ENCODE measurements around the gene KIF16B. TPM values are rescaled to one million over a fixed set of nuclear protein-coding genes. Genes with fewer than 3 reads are reported as not detected.

The KIF16B gene
- total RNA-seq, 1 donor from 2014 or later, result 27.4 TPM

DNA sequence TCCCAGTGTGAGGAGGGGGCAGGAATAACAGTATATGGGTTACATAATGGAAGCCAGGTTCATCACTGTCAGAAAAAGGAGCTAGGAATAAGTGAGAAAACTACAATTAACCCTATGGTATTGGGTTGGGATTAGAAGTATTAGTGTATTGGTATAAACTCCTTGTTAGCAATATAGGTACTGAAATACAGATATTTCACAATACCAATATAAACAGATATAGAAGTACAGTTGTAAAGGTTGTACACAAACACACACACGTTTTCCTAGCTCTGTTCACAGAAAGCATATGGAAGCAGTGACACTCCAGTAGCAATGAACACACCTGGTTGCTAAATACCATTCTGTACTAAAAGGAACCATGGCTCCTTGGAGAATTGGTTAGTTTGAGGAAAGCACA, 148.5 kb downstream of the KIF16B start:
- intact Hi-C loops (cut with DNase I), result no loop called here
- ATAC-seq (no peak), DNase-seq (ENCODE audit: low spot score) (no peak)

DNA sequence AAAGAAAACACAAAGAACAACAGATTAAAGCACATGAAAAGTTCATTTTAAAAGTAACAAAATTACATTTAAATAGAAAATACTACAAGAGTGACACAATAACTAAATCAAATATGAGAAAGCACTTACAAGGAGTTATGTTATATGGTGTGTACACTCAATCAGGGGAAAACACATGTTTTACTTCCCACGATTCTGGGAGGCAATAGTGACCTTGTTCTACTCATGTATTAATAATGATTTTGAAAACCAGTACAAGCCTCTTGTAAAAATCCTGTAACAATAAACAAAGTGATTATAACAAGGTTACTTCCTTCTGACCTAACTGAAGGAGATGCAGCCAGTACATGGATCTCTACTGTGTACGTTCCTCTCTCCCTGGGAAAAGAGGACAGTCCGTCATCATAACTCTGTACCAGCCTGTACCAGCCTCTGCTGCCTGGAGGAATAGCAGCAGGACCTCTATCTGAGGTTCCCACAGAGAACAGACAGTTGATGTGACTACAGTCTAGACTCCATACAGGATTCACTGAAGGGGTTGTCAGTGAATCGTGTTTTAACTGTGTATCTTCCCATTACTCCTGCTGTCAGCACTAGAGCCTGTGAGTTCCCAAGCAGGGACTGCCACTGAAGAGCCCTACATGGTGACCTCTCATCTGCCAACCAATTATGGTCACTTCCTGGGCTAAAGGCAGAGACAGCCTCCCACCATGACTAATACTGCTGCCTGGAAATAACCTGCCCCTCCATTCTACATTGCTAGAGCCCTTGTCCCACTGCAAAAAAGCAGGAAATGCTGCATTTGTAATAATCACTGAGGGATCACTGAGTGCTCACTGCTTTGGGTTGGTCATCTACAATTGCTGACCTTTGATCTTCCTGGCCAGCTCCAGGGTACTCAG, 149.7 kb downstream of the KIF16B start:
- no peak for ATAC-seq
- intact Hi-C loops (cut with DNase I), result no loop called here
- DNase-seq (ENCODE audit: low spot score), result no peak

DNA sequence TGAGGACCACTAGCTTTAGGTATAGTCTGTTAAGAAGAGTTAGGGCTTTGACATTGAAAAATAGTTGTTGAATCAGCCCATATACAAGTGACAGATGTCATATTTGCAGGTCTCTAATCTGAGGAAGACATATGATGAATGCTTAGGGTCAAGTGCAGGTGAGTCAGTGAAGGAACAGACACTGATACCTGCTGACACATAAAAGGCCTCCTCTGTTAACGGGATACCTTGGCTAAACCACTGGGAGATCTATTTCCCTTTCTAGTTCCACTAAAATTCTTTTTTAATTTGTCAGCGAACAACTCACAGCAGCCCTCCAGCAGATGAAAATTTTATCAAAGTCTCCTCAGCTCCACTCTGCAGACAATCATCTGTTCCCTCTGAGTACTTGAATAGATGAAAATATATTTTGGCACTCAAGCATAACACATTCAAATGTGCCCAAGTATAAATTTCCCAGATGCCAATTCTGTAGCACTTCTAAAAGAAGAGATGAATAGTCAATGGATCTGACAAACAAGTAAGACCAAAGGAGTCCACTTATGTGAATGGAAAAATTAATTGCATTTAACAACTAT, 154.0 kb downstream of the KIF16B start:
- no peak for DNase-seq (ENCODE audit: low spot score)
- intact Hi-C loops (cut with DNase I), result no loop called here
- ATAC-seq, result no peak

DNA sequence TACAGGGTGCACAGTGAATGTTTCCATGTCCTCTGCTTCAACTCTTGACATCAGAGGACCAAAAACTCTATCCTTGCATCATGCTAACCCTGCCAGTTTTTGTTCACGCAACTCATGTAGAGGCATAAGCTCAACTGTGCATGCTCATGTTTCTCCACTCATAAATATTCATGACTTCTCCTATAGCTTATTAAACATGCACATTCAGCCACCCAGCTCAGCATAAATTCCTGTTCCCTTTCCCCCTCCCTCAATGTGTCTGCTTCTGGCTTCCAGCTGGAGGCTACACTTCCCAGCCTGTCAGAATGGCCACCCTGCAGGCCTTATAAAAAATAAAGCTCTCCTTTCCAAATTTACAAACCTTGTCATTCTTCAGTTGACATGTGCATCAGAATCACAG, 154.6 kb downstream of the KIF16B start:
- DNase-seq (ENCODE audit: low spot score), result no peak
- ATAC-seq, result no peak
- intact Hi-C loops (cut with DNase I), result no loop called here

DNA sequence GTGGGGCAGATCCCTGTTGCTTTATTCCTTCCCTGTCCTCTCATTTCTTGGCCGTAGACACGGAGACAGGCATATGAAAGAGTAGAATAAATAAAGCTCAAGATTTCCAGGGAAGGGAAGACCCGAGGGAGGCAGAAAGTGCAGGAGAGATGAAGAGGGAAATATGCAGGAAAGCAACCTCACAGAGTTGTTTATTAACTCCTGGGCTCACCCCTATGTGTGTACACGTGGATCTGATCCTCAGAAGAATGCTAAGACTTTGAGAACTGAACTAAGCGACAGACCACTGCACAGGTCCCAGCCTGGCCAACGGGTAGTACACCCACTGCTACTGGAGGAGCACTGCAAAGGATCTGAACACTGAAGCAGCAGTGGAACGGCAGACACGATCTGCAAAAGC, 156.2 kb downstream of the KIF16B start:
- no peak for DNase-seq (ENCODE audit: low spot score)
- no peak for ATAC-seq
- intact Hi-C loops (cut with DNase I), result no loop called here

DNA sequence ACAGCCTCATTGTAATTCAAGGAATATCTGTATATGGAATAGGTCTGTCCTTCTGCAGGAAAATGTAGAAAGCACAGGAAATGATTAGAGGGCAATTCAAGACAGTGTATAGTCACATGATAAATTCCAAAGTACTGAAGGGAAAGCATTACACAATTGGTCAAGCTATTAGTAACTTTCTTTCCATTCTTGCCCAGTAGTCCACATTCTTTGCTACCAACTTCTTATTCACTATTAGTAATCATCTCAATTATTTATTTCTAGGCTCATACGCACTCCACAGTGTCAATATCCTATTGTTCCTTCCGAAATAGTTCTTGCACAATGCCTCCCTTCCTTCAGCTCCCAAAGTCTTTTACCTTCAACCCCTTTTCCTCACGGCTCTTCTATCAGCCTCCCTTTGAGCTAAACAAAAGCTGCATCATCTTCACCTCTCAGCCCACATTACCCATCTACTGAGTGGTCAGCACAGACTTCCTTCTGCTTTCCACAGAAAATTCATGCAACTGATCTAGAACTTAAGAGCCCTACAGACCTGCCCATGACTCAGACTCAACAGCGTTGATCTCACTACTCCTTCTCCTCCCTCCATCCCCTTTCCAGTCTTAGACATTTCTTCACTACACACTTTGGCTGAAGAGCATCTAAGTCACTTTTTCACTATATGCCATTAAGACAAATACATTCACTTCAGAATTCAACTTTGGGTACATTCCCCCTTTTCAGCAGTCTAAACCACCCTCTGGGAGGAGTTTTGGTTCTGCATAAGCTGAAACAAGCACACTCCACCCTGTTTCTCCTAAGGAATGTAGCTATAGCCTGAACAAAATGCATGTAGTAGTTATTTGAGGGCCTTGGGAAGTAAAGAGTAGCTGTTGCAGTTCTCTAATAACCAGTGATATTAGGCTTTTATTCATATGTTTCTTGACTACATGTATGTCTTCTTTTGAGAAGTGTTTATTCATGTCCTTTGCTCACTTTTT, 157.9 kb downstream of the KIF16B start:
- intact Hi-C loops (cut with DNase I), result no loop called here
- ATAC-seq (no peak), DNase-seq (ENCODE audit: low spot score) (no peak)

DNA sequence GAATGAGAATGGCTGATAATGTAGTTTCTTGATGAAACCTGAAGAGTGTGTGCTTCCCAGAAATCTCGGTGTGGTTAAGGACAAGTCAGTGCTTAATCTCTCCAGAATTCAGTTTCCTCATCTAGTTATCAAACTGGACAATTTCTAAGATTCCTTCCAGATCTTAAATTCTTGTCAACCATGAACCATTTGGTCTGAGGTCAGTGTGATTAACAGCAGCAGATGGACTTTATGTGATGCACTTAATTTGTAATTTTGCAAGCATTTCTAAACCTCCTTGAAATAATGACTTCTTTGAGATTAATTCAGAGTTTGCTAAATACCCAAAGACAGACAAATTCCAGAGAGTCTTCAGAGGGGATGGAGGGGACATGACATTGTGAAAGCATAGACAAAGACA, 160.3 kb downstream of the KIF16B start:
- intact Hi-C loops (cut with DNase I), result no loop called here
- ATAC-seq, result no peak
- DNase-seq (ENCODE audit: low spot score), result no peak

DNA sequence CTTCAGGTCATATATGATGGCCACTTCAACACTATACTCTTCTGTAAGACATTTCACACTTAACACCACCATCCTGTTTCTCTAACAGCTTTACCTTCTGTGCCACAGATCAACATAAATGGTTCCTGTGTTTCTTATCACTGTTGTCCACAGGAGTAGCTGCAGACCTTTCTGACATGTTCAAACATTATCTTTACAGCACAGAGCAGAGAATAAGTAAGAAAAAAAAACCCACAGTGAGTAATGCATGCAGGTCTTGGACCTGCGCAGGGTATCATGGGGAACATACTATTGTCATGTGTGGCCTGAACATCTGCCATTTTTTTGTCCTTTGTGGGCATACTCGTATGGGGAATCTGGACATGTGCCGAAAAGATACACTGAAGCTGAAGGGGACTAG, 161.9 kb downstream of the KIF16B start:
- no peak for ATAC-seq
- no peak for DNase-seq (ENCODE audit: low spot score)
- intact Hi-C loops (cut with DNase I), result no loop called here

DNA sequence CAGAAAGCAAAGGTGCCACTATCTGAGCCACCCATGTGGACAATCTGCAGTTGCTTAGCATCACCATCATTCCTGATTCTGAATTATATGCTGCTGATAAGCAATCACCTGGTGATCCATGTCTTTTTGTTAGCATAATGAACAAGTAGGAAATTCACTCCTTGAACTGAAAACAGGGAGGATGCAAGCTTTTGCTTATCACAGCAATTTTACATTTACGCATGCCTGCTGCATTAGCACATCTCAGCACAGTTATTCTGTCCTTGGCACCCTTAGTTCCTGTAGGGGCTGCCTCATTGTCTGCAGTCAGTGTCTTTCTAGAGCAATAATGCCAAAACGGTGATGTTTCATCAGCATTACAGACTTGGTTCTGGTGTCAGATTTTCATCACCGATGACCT, 162.6 kb downstream of the KIF16B start:
- intact Hi-C loops (cut with DNase I), result no loop called here
- ATAC-seq (no peak), DNase-seq (ENCODE audit: low spot score) (no peak)

DNA sequence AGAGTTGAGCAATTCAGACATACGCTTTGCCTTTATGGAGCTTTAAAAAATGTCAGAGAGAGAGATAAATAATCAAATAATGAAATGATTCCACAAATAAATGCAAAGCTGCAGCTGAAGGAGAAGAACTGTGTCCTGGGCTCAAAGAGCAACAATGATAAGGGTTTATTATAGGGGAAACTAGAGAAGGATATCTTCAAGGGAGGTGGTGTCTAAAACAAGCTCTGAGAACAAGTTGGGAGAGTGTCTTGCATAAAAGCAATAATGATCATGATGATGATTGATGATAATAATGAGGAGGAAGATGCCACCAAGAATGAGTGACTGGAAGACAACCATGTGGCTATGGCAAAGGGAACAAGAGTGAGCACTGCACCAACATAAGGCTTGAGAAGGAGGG, 164.3 kb downstream of the KIF16B start:
- DNase-seq (ENCODE audit: low spot score) (no peak), ATAC-seq (no peak)
- intact Hi-C loops (cut with DNase I), result no loop called here

DNA sequence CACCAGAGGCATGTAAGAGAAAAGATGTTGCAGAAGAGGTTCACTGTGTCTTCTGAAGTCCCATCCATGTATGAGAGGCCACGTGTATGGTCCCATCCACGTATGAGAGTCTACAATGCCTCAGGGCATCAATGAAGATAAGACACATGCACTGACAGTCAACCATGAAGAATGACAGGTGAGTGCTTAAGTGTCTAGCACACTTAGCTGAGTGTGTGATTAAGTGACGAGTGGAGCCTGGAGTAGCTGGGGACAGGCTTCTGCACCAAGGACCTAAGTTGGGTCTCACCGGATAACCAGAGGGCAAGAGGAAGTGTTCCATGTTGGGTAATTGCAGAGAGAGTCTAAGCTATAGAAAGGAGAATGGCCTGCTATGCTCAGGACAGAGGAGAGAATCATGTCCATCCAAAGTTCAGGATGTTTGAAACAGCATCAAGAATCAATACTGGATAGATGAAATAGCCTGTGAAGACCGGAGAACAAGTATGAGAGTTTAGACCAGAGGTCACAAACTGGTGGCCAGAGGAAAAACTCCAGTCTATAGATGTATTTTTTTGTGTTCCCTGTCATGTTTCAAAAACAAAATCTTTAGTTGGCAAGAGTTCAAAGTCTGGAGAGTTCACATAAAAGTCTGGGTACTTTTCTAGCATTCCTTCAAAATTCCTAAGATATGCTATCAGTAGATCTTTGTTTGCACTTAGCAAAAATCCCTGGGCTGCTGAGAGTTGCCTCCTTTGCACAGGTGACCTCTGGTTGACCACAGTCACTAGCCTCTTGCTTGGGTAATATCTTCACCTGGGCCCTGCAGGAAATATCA, 165.8 kb downstream of the KIF16B start:
- no peak for ATAC-seq
- intact Hi-C loops (cut with DNase I), result no loop called here
- no peak for DNase-seq (ENCODE audit: low spot score)

DNA sequence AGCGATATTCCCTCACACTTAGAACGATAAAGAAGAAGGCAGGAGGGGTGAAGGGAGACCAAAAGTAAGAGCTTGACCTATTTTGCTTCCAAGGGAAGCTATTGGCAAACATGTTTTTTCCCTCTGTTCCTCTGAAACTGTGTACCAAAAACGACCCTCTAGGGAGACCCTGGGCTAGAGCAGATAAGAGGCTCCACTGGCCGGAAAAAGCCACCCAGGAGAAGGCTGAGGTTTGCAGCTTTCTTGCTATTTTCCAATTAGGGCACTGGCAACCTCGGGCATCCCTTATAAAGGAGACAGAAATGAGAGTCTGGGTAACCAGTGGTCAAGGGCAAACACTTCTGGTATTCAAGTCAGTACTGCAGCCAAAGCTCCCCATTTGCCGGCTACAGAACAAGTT, 168.0 kb downstream of the KIF16B start:
- no peak for DNase-seq (ENCODE audit: low spot score)
- intact Hi-C loops (cut with DNase I), result no loop called here
- no peak for ATAC-seq

DNA sequence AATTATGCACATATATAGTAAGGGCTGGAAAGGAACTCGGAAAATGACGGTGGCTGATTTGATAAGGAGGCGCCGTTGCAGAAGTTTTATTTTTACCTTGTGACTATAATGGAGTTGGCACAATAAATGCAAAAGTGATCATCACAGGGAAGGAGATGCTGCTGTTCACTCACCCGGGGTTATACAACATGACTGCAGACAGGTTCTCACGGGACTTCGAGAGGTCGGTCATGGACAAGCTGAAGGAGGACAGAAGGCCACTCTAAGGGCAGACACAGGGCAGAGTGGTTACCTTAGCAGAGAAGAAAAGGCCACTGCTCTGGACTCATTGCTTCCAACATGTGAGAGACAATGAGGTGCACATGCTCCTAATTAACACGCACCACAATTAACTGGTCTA, 168.6 kb downstream of the KIF16B start:
- intact Hi-C loops (cut with DNase I), result no loop called here

DNA sequence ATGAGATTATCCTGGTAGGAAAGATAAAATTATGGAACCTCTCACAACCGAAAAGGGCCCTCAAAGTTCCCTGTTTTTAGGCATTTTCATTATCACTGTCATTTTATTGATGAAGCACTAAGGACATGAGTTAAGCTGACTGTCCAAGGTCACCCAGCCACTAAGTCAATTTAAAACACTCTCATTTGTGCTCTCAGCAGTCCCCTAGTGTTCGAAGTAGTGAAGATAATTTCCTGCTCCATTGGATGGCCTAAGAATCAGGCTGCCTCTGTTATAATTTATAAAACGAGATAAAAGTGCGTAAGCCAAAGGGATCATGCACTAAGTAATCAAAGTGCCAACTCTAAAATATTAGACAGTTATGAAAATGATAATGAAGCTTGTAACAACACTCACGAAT, 169.1 kb downstream of the KIF16B start:
- DNase-seq (ENCODE audit: low spot score), result no peak
- intact Hi-C loops (cut with DNase I), result no loop called here
- no peak for ATAC-seq

More for the DNA sequence above, 168.6 kb downstream of the KIF16B start:
- DNase-seq (ENCODE audit: low spot score) (no peak), ATAC-seq (no peak)

DNA sequence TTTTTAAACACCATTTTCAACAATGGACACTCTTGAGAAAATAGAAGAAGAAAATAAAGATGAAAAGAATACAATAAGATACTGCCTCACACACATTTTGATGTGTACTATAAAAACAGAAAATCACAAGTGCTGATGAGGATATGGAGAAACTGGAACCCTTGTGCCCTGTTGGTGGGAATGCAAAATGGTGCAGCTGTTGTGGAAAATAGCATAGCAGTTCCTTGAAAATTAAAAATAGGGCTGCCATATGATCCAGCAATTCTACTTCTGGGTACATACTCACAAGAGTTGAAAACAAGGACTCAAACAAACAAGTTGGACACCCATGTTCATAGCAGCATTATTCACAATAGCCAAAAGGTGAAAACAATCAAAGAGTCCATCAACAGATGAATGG, 173.0 kb downstream of the KIF16B start:
- DNase-seq (ENCODE audit: low spot score), result no peak
- intact Hi-C loops (cut with DNase I), result no loop called here
- ATAC-seq, result no peak

DNA sequence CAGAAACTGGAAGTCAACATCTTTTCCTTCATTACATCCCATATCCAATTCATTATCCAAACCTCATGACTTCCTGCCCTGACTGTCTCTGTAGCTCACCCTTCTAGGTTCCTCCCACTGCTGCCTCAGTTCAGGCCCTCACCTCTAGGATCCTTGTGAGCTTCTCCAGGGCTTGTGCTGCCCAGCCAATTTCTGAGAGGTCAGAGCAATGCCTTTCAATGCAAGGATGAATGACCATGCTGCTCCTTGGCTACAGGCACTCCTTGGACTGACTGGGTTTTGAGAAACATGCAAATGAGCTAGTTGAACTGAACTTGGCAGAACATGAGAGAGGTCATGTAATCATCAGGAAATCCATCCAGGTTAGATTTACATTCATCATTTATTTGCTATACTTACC, 173.4 kb downstream of the KIF16B start:
- ATAC-seq (no peak), DNase-seq (ENCODE audit: low spot score) (no peak)
- intact Hi-C loops (cut with DNase I), result no loop called here

DNA sequence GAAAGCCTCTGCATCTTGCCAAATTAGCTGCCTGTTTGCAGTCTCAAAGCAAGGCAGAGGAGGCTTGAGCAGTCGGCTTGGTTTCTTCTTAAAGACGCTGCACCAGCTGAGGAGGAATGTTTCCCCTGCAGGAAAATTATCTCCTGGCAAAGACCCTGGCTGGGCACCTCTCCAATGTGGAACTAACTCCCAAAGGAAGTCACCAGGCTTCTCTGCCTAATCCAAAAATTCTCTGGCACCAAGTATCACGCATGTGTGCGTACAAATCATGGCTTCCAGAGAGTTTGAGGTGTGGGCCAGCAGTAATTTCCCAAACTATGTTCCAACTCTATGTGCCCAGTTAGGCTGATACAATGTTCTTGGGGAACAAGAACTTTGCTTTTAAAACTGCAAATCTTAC, 176.2 kb downstream of the KIF16B start:
- ATAC-seq (peak; percentile 72), DNase-seq (ENCODE audit: low spot score) (peak; percentile 72)
- intact Hi-C loops (cut with DNase I), result no loop called here

DNA sequence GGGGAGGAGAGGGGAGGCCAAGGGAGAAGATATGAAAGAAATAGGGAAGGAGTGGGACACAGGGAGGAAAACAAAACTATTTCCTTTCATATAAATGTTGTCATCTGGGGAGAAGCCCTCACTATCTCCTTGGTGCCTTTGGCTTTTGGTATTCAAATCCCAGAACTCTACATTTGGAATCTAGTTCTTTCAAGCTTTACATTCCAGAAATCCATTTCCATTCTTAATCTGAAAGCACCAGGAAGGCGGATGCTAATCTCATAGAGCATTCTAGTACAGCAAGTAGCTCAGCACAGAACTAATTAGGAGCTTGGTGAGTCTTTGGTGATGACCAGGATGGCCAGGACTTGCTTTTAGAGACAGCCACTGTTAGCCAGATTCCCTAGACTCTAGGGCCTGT, 177.9 kb downstream of the KIF16B start:
- DNase-seq (ENCODE audit: low spot score) (no peak), ATAC-seq (no peak)
- intact Hi-C loops (cut with DNase I), result no loop called here

DNA sequence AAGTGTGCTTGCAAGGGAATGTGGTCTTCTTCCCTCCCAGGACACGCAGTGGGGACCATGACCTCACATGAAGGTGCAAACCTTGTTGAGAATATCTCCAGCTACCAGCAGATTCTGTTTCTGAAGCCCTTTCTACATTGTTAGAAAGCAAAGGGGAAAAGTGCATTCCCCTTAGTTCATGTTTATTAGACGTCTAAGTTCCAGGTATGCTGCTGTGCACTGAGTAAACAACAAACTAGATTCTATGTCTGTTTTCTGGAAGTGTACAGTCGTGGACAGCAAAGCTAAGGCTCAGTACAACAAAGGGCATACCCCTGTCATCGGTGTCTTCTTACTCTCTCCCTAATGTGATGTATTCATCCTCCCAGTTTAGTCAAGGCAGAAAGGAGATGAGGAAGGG, 178.5 kb downstream of the KIF16B start:
- DNase-seq (ENCODE audit: low spot score) (no peak), ATAC-seq (no peak)
- intact Hi-C loops (cut with DNase I), result no loop called here

Data from sciatic nerve (tissue), 2 donors.